BE2C (cell line): Measurements from ENCODE around the gene PRKAR1B.

Experiments
- DNase-seq: peaks from one replicate; pipeline ENCODE4 v3.0.0-alpha.2; 2020
- H3K27me3 ChIP-seq: fragments of 250-450 bp; sonication (Bioruptor Pico); 2 replicates; pipeline ENCODE4 v1.5.1; 2020; ENCODE audit warnings: mild to moderate bottlenecking
- H3K36me3 ChIP-seq: fragments of 250-450 bp; sonication (Bioruptor Pico); 2 replicates; pipeline ENCODE4 v1.5.1; 2020; ENCODE audit warnings: mild to moderate bottlenecking
- H3K4me1 ChIP-seq: fragments of 250-450 bp; sonication (Bioruptor Pico); 2 replicates; pipeline ENCODE4 v1.5.1; 2020
- H3K4me3 ChIP-seq: 2 replicates; pipeline ENCODE4 v1.5.1; 2011; ENCODE audit warnings: low read depth, low read length
- H3K9me3 ChIP-seq: fragments of 250-450 bp; sonication (Bioruptor Pico); 2 replicates; pipeline ENCODE4 v1.5.1; 2020
- CTCF ChIP-seq: IDR thresholded peaks from 2 replicates; pipeline ENCODE4 v1.5.1; 2012; ENCODE audit warnings: mild to moderate bottlenecking, low read depth, low read length

PRKAR1B gene

GRCh38 chr7:582081-582835 is 144.8 kb downstream of the PRKAR1B start:
- H3K36me3 ChIP-seq = no peaks in the 10 kb centered on the region
- no peak for TF ChIP-seq CTCF
- no peak for DNase-seq

GRCh38 chr7:578386-578785 is 148.7 kb downstream of the PRKAR1B start:
- Histone ChIP-seq H3K36me3 (no peaks in the 10 kb centered on the region), H3K4me1 (no peaks in the 10 kb centered on the region)

More at GRCh38 chr7:582081-582835, 144.8 kb downstream of the PRKAR1B start:
- no peaks in the 10 kb centered on the region for H3K27me3 ChIP-seq
- H3K4me1 ChIP-seq = no peaks in the 10 kb centered on the region
- no peak overlapping the region for H3K4me3 ChIP-seq
- no peaks in the 10 kb centered on the region; the same call in 1 of the 2 replicates for H3K9me3 ChIP-seq

GRCh38 chr7:577741-578370 is 149.2 kb downstream of the PRKAR1B start:
- Histone ChIP-seq H3K36me3 (no peaks in the 10 kb centered on the region), H3K4me1 (no peaks in the 10 kb centered on the region), H3K4me3 (no peak overlapping the region), H3K27me3 (no peaks in the 10 kb centered on the region), H3K9me3 (no peaks in the 10 kb centered on the region; the same call in 1 of the 2 replicates)
- no peak for DNase-seq
- no peak for TF ChIP-seq CTCF

More at GRCh38 chr7:578386-578785, 148.7 kb downstream of the PRKAR1B start:
- no peak for TF ChIP-seq CTCF
- Histone ChIP-seq H3K4me3 (no peak overlapping the region), H3K27me3 (no peaks in the 10 kb centered on the region), H3K9me3 (no peaks in the 10 kb centered on the region; the same call in 1 of the 2 replicates)
- DNase-seq = no peak

- no peak for TF ChIP-seq CTCF
- Histone ChIP-seq H3K4me1 (no peaks in the 10 kb centered on the region), H3K36me3 (no peaks in the 10 kb centered on the region), H3K9me3 (no peaks in the 10 kb centered on the region; the same call in 1 of the 2 replicates), H3K27me3 (no peaks in the 10 kb centered on the region), H3K4me3 (no peak overlapping the region)
- no peak for DNase-seq
These were observed 149.8 kb downstream of the PRKAR1B start for GRCh38 chr7:577278-577665.

GRCh38 chr7:576524-577277 is 150.4 kb downstream of the PRKAR1B start:
- TF ChIP-seq CTCF = no peak

More at GRCh38 chr7:576524-577277, 150.4 kb downstream of the PRKAR1B start:
- Histone ChIP-seq H3K4me3 (no peak overlapping the region), H3K27me3 (no peaks in the 10 kb centered on the region), H3K36me3 (no peaks in the 10 kb centered on the region), H3K9me3 (no peaks in the 10 kb centered on the region; the same call in 1 of the 2 replicates), H3K4me1 (no peaks in the 10 kb centered on the region)
- no peak for DNase-seq
